Measurements from ENCODE around the gene RP9. TPM values are rescaled to one million over a fixed set of nuclear protein-coding genes. Genes with fewer than 3 reads are reported as not detected.
A peak's percentile ranks its signal among the peaks of the same experiment; 100 is the strongest.

RP9 gene
- total and polyA plus RNA-seq, 2 donors (not counting 1 experiment from before 2014, with no cell fraction given): 19.2 to 23.4 TPM

DNA sequence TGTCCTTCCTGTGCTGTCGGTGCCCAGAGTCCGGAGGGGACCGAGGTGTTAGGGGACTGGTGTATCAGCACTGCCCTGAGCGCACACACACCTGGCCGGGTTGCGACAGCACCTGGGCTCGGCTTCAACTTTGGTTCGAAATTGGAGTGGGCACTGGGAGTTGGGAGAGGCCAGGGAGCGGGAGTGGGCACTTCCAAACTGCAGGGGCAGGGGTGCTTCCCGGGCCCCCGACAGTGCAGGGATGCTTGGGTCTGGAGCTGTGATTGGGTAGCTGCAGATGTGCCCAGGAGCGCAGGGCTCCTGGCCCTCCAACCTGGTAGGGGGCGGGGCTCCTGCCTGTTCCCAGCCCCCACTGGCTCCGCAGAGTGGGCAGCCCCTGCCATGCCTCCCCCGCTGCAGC, 27.9 kb upstream of the RP9 start:
- Histone ChIP-seq H3K9me3 (ENCODE audit: control insufficient read depth, insufficient read depth, low read depth, low read length) (no peaks in the 10 kb centered on the region), H3K4me1 (ENCODE audit: control insufficient read depth, extremely low read depth, insufficient read depth, low read length) (no peaks in the 10 kb centered on the region), H3K4me2 (ENCODE audit: extremely low read depth, insufficient read depth, low read length) (no peak overlapping the region), H4K20me1 (ENCODE audit: control insufficient read depth, extremely low read depth, insufficient read depth, low read length) (no peaks in the 10 kb centered on the region), H3K4me3 (replicated peaks in 1 of 4; ENCODE audit: control extremely low read depth in 1 of 4, insufficient read depth in 1 of 4, low read depth in 3 of 4, low read length in 4 of 4) (no peak overlapping the region), H3K27me3 (ENCODE audit: control insufficient read depth, insufficient read depth, low read length) (no peaks in the 10 kb centered on the region), H3K79me2 (ENCODE audit: control insufficient read depth, insufficient read depth, low read length) (no peaks in the 10 kb centered on the region), H3K36me3 (ENCODE audit: control insufficient read depth, insufficient read depth, low read length) (no peaks in the 10 kb centered on the region), H3K27ac (ENCODE audit: insufficient read depth, low read length) (no peak overlapping the region), H2AFZ (ENCODE audit: low read length) (no peak overlapping the region), H3K9ac (ENCODE audit: insufficient read depth, low read length) (no peak overlapping the region)
- TF ChIP-seq EZH2 (IDR thresholded peaks at IDR 0.05; ENCODE audit: low read length, missing control alignments): no peak
- TF ChIP-seq, protein P1, sequence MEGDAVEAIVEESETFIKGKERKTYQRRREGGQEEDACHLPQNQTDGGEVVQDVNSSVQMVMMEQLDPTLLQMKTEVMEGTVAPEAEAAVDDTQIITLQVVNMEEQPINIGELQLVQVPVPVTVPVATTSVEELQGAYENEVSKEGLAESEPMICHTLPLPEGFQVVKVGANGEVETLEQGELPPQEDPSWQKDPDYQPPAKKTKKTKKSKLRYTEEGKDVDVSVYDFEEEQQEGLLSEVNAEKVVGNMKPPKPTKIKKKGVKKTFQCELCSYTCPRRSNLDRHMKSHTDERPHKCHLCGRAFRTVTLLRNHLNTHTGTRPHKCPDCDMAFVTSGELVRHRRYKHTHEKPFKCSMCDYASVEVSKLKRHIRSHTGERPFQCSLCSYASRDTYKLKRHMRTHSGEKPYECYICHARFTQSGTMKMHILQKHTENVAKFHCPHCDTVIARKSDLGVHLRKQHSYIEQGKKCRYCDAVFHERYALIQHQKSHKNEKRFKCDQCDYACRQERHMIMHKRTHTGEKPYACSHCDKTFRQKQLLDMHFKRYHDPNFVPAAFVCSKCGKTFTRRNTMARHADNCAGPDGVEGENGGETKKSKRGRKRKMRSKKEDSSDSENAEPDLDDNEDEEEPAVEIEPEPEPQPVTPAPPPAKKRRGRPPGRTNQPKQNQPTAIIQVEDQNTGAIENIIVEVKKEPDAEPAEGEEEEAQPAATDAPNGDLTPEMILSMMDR (conservative IDR thresholded peaks at IDR 0.05 in 1 of 2, IDR thresholded peaks at IDR 0.05 in 1 of 2; ENCODE audit: low read depth in 1 of 2, low read length in 2 of 2): no peak
- no peak for DNase-seq (ENCODE audit: low read depth in 2 of 2)

DNA sequence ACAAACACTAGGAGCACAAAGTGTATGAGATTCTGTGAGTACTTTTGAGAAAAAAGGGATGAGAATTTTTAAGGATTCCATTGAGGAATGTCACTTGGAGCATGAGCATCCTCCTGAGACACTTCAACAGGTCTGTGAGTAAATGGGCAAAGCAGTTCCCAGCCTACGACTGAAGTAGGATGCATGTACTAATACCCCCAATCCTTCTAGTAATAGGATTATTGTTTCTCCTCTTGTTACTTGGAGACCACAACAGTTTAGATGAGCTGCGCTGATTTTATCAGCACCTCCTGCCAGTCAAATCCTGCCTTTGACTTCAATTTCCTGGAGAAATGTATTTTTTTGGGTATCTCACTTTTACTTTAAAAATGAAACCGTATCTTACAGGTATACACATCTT, 21.0 kb upstream of the RP9 start:
- peak overlapping the region; percentile 92 for H3K4me2 ChIP-seq (ENCODE audit: extremely low read depth, insufficient read depth, low read length)
- H4K20me1 ChIP-seq (ENCODE audit: control insufficient read depth, extremely low read depth, insufficient read depth, low read length): no peaks in the 10 kb centered on the region
- H2AFZ ChIP-seq (ENCODE audit: low read length): peak overlapping the region; percentile 99
- peak overlapping the region; percentile 37 for H3K9ac ChIP-seq (ENCODE audit: insufficient read depth, low read length)
- no peaks in the 10 kb centered on the region for H3K36me3 ChIP-seq (ENCODE audit: control insufficient read depth, insufficient read depth, low read length)
- no peaks in the 10 kb centered on the region for H3K79me2 ChIP-seq (ENCODE audit: control insufficient read depth, insufficient read depth, low read length)
- TF ChIP-seq EZH2 (IDR thresholded peaks at IDR 0.05; ENCODE audit: low read length, missing control alignments): no peak
- TF ChIP-seq, protein P1 (conservative IDR thresholded peaks at IDR 0.05 in 1 of 2, IDR thresholded peaks at IDR 0.05 in 1 of 2; ENCODE audit: low read depth in 1 of 2, low read length in 2 of 2): no peak
- peaks cover 2% of the 10 kb centered on the region for H3K4me1 ChIP-seq (ENCODE audit: control insufficient read depth, extremely low read depth, insufficient read depth, low read length)
- H3K9me3 ChIP-seq (ENCODE audit: control insufficient read depth, insufficient read depth, low read depth, low read length): no peaks in the 10 kb centered on the region
- H3K27ac ChIP-seq (ENCODE audit: insufficient read depth, low read length): peak overlapping the region; percentile 49
- peak overlapping the region; percentile 67 to 92 (median 84) for H3K4me3 ChIP-seq (replicated peaks in 1 of 4; ENCODE audit: control extremely low read depth in 1 of 4, insufficient read depth in 1 of 4, low read depth in 3 of 4, low read length in 4 of 4)
- no peaks in the 10 kb centered on the region for H3K27me3 ChIP-seq (ENCODE audit: control insufficient read depth, insufficient read depth, low read length)
- no peak for DNase-seq (ENCODE audit: low read depth in 2 of 2)

DNA sequence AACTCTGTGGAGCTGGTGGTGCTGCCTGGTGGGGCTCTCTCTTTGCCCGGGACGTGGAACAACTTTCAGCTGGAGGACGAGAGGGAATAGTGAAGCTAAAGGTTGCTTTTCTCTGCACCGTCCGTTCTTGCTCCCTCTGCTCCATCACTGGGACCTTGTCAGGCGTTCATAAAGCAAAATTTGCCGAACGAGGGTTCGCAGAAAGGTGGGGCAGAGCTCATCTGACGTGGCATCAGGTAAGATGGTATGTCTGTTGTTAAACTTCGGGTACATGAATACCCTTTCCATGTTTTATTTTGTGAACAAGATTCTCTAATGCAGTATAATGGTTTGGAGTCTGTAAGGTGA, 20.6 kb upstream of the RP9 start:
- H3K9me3 ChIP-seq (ENCODE audit: control insufficient read depth, insufficient read depth, low read depth, low read length): no peaks in the 10 kb centered on the region
- DNase-seq (ENCODE audit: low read depth in 2 of 2): no peak

More for the DNA sequence above, 20.6 kb upstream of the RP9 start:
- H3K4me2 ChIP-seq (ENCODE audit: extremely low read depth, insufficient read depth, low read length): peak overlapping the region; percentile 92
- peak overlapping the region; percentile 99 for H2AFZ ChIP-seq (ENCODE audit: low read length)
- TF ChIP-seq, protein P1 (conservative IDR thresholded peaks at IDR 0.05 in 1 of 2, IDR thresholded peaks at IDR 0.05 in 1 of 2; ENCODE audit: low read depth in 1 of 2, low read length in 2 of 2): no peak
- no peak for TF ChIP-seq EZH2 (IDR thresholded peaks at IDR 0.05; ENCODE audit: low read length, missing control alignments)
- peak overlapping the region; percentile 49 for H3K27ac ChIP-seq (ENCODE audit: insufficient read depth, low read length)
- peak overlapping the region; percentile 37 for H3K9ac ChIP-seq (ENCODE audit: insufficient read depth, low read length)
- H3K27me3 ChIP-seq (ENCODE audit: control insufficient read depth, insufficient read depth, low read length): no peaks in the 10 kb centered on the region
- no peaks in the 10 kb centered on the region for H3K79me2 ChIP-seq (ENCODE audit: control insufficient read depth, insufficient read depth, low read length)
- peak overlapping the region; percentile 67 to 92 (median 84) for H3K4me3 ChIP-seq (replicated peaks in 1 of 4; ENCODE audit: control extremely low read depth in 1 of 4, insufficient read depth in 1 of 4, low read depth in 3 of 4, low read length in 4 of 4)
- H4K20me1 ChIP-seq (ENCODE audit: control insufficient read depth, extremely low read depth, insufficient read depth, low read length): no peaks in the 10 kb centered on the region
- peaks cover 2% of the 10 kb centered on the region for H3K4me1 ChIP-seq (ENCODE audit: control insufficient read depth, extremely low read depth, insufficient read depth, low read length)
- H3K36me3 ChIP-seq (ENCODE audit: control insufficient read depth, insufficient read depth, low read length): no peaks in the 10 kb centered on the region

All from fibroblast of lung (primary cell).